H1 (cell line): Measurements from ENCODE around the gene COL4A2. TPM values are rescaled to one million over a fixed set of nuclear protein-coding genes. Genes with fewer than 3 reads are reported as not detected.

Experiments used
- CHD7 ChIP-seq: fragments of 300-600 bp; sonication (generic); IDR thresholded peaks from 2 replicates; pipeline ENCODE4 v1.7.1; 2012; ENCODE audit warnings: low read length, moderate library complexity, mild to moderate bottlenecking, inconsistent platforms; ENCODE audit not compliant: insufficient replicate concordance
- FOSL1 ChIP-seq: IDR thresholded peaks from 2 replicates; pipeline ENCODE4 v1.6.1; 2011; ENCODE audit warnings: mild to moderate bottlenecking, low read depth, low read length, moderate library complexity; ENCODE audit not compliant: insufficient read depth
- GTF2F1 ChIP-seq: IDR thresholded peaks from 2 replicates; pipeline ENCODE4 v1.6.1; 2012; ENCODE audit warnings: low read depth, low read length, improper control_type of control experiment, borderline replicate concordance
- KDM4A ChIP-seq: IDR thresholded peaks from one replicate; pipeline ENCODE4 v1.7.1; 2012; ENCODE audit warnings: low read depth, mild to moderate bottlenecking, moderate library complexity, low read length, inconsistent platforms; ENCODE audit not compliant: severe bottlenecking
- MAFK ChIP-seq: IDR thresholded peaks from 2 replicates; pipeline ENCODE4 v1.6.1; 2012; ENCODE audit warnings: low read depth, mild to moderate bottlenecking, improper control_type of control experiment, low read length
- RBBP5 ChIP-seq: IDR thresholded peaks from 2 replicates; pipeline ENCODE4 v1.7.1; 2012; ENCODE audit warnings: low read depth, mild to moderate bottlenecking, inconsistent platforms, low read length, moderate library complexity, borderline replicate concordance
- SIRT6 ChIP-seq: IDR thresholded peaks from one replicate; pipeline ENCODE4 v1.7.1; 2012; ENCODE audit warnings: low read length, inconsistent platforms
- SRF ChIP-seq: IDR thresholded peaks from 2 replicates; pipeline ENCODE4 v1.6.1; 2011; ENCODE audit warnings: mild to moderate bottlenecking, low read depth, low read length, moderate library complexity
- TAF7 ChIP-seq: optimal IDR thresholded peaks from 2 replicates; pipeline ENCODE3; 2011; ENCODE audit warnings: low read depth, mild to moderate bottlenecking, inconsistent platforms, low read length, moderate library complexity, borderline replicate concordance
- YY1 ChIP-seq: IDR thresholded peaks from 2 replicates; pipeline ENCODE4 v1.6.1; 2011; ENCODE audit warnings: low read depth, mild to moderate bottlenecking, low read length
- polyA plus RNA-seq, 7 experiments: library from polyadenylated mRNA; depleted of rRNA in 3 of 7; stranded (reverse) in 5 of 7; unstranded in 2 of 7; fragments of >200 nt in 5 of 7; fragments of 200-250 nt in 2 of 7; gene quantifications; 1 replicate in 5 of 7; 2 replicates in 1 of 7; 4 replicates in 1 of 7; pipeline versions ENCODE4 v1.2.1 to v1.2.3, GENCODE V29; 2011 to 2013; ENCODE audit warnings: missing spikeins in 2 of 7, mixed read lengths in 2 of 7
- total RNA-seq: library from RNA; stranded (reverse); fragmentation: NEBNext Ultra II Directional; extraction: Animal tissue kit (Norgen Biotek cat#: 25700); gene quantifications from 2 replicates; pipeline ENCODE4 v1.2.1, GENCODE V29; 2021

Gene COL4A2
- total and polyA plus RNA-seq, 2 of the 8 experiments (the other 6 are each of a cell fraction or from before 2014, with no cell fraction given) = 80.4 to 87.3 TPM

DNA sequence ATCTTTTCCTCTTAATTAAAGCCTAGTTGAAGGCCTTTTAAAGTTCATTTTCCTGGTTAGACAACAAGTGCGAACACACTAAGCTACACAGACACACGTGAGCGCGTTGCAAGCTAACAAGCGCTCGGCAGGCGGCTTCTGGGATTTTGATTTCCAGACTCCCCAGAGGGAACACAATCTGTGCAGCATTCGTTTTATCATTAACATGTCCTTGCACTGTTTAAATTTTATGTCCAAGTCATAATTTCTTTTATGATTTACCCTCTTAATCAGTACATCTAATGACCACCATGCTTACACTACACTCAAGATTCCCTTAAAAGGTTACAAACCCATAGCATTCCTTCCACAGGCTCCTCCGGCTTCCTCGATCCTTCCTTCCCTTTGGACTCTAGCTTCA lies 16.9 kb upstream of the COL4A2 start (continued):
- TF ChIP-seq CHD7 (no peak), SIRT6 (no peak), YY1 (no peak), TAF7 (no peak), FOSL1 (no peak), RBBP5 (no peak), SRF (no peak), MAFK (no peak), KDM4A (no peak), GTF2F1 (no peak)
- TF ChIP-seq, all 59 proteins: peak for 0
